ENCODE results near the gene IRF8. TPM values are rescaled to one million over a fixed set of nuclear protein-coding genes. Genes with fewer than 3 reads are reported as not detected.

The IRF8 gene
- total and polyA plus RNA-seq, 2 donors (not counting 1 experiment from before 2014, with no cell fraction given) = 0.14 TPM; not detected in 1

- no peaks in the 10 kb centered on the region for H3K79me2 ChIP-seq (ENCODE audit: control insufficient read depth, insufficient read depth, low read length)
- H3K27ac ChIP-seq (ENCODE audit: insufficient read depth, low read length) = no peak overlapping the region
- no peak overlapping the region for H3K9ac ChIP-seq (ENCODE audit: insufficient read depth, low read length)
- no peaks in the 10 kb centered on the region for H4K20me1 ChIP-seq (ENCODE audit: control insufficient read depth, extremely low read depth, insufficient read depth, low read length)
- DNase-seq (ENCODE audit: low read depth in 2 of 2) = no peak
- no peak overlapping the region for H2AFZ ChIP-seq (ENCODE audit: low read length)
- H3K9me3 ChIP-seq (ENCODE audit: control insufficient read depth, insufficient read depth, low read depth, low read length) = no peaks in the 10 kb centered on the region
- peaks cover 3% of the 10 kb centered on the region for H3K27me3 ChIP-seq (ENCODE audit: control insufficient read depth, insufficient read depth, low read length)
- no peaks in the 10 kb centered on the region for H3K36me3 ChIP-seq (ENCODE audit: control insufficient read depth, insufficient read depth, low read length)
- no peak overlapping the region for H3K4me2 ChIP-seq (ENCODE audit: extremely low read depth, insufficient read depth, low read length)
- no peaks in the 10 kb centered on the region for H3K4me1 ChIP-seq (ENCODE audit: control insufficient read depth, extremely low read depth, insufficient read depth, low read length)
- TF ChIP-seq EZH2 (IDR thresholded peaks at IDR 0.05; ENCODE audit: low read length, missing control alignments) = no peak
- TF ChIP-seq CTCF (conservative IDR thresholded peaks at IDR 0.05 in 1 of 2, IDR thresholded peaks at IDR 0.05 in 1 of 2; ENCODE audit: low read depth in 1 of 2, low read length in 2 of 2) = no peak
- no peak overlapping the region for H3K4me3 ChIP-seq (replicated peaks in 1 of 4; ENCODE audit: control extremely low read depth in 1 of 4, insufficient read depth in 1 of 4, low read depth in 3 of 4, low read length in 4 of 4)
Measured at GRCh38 chr16:85850344-85850880, 48.5 kb upstream of the IRF8 start.

GRCh38 chr16:85851034-85851785 is 47.8 kb upstream of the IRF8 start:
- Histone ChIP-seq H3K4me1 (ENCODE audit: control insufficient read depth, extremely low read depth, insufficient read depth, low read length) (no peaks in the 10 kb centered on the region), H3K9ac (ENCODE audit: insufficient read depth, low read length) (no peak overlapping the region), H4K20me1 (ENCODE audit: control insufficient read depth, extremely low read depth, insufficient read depth, low read length) (no peaks in the 10 kb centered on the region), H3K4me2 (ENCODE audit: extremely low read depth, insufficient read depth, low read length) (no peak overlapping the region), H3K9me3 (ENCODE audit: control insufficient read depth, insufficient read depth, low read depth, low read length) (no peaks in the 10 kb centered on the region), H3K27ac (ENCODE audit: insufficient read depth, low read length) (no peak overlapping the region), H3K79me2 (ENCODE audit: control insufficient read depth, insufficient read depth, low read length) (no peaks in the 10 kb centered on the region), H2AFZ (ENCODE audit: low read length) (no peak overlapping the region), H3K27me3 (ENCODE audit: control insufficient read depth, insufficient read depth, low read length) (peaks cover 3% of the 10 kb centered on the region), H3K4me3 (replicated peaks in 1 of 4; ENCODE audit: control extremely low read depth in 1 of 4, insufficient read depth in 1 of 4, low read depth in 3 of 4, low read length in 4 of 4) (no peak overlapping the region), H3K36me3 (ENCODE audit: control insufficient read depth, insufficient read depth, low read length) (no peaks in the 10 kb centered on the region)
- DNase-seq (ENCODE audit: low read depth in 2 of 2) = no peak
- TF ChIP-seq CTCF (conservative IDR thresholded peaks at IDR 0.05 in 1 of 2, IDR thresholded peaks at IDR 0.05 in 1 of 2; ENCODE audit: low read depth in 1 of 2, low read length in 2 of 2) = no peak
- TF ChIP-seq EZH2 (IDR thresholded peaks at IDR 0.05; ENCODE audit: low read length, missing control alignments) = no peak

DNA sequence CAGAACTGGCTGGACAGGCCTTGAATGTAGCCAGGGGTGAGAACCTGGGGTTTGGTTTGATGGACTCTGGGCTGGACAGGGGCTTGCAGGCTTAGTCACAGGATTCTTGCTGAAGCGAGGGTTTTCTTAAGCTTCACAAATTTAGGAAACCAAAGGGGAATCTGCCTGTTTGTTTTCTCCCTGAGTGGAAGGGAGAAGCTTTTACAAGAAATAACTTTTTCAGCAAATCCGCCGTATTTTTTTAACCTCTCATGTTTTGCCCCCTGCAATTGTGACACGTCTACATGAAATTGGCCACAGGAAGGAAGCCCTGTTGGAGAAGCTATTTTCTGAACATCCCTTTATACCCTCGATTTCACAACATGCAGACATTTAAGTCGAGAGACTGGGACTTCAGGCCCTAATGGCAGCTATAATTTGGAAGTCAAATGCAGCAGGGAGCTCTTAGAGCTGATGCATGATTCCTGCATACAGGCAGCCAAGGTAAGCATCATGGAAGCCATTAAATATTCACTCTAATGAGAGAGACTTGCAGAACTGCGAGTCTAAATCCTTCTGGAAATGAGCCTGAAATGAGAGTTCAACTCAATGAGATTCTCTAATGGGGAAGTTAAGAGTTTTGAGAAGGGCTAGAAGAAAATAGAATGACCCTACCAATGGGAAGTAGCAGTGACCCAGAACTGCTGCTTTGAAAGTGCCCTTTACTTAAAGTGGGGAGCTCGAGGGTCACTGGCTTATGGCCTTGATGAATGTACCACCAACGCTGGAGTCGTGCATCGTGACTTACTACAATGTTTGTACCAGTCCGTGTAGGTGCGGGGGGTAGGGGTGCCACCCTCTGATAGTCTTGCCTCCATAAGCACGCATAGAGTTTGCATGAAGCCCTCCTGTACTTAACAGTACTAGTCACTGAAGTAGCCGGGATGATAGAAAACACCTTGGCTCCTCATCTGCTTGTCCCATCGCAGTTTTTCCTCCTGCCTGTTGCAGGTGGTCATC is 45.1 kb upstream of the IRF8 start:
- Histone ChIP-seq H3K79me2 (ENCODE audit: control insufficient read depth, insufficient read depth, low read length) (no peaks in the 10 kb centered on the region), H3K36me3 (ENCODE audit: control insufficient read depth, insufficient read depth, low read length) (no peaks in the 10 kb centered on the region), H3K4me2 (ENCODE audit: extremely low read depth, insufficient read depth, low read length) (no peak overlapping the region), H3K27me3 (ENCODE audit: control insufficient read depth, insufficient read depth, low read length) (peaks cover 3% of the 10 kb centered on the region), H3K9ac (ENCODE audit: insufficient read depth, low read length) (no peak overlapping the region), H2AFZ (ENCODE audit: low read length) (no peak overlapping the region), H3K27ac (ENCODE audit: insufficient read depth, low read length) (no peak overlapping the region), H3K4me3 (replicated peaks in 1 of 4; ENCODE audit: control extremely low read depth in 1 of 4, insufficient read depth in 1 of 4, low read depth in 3 of 4, low read length in 4 of 4) (no peak overlapping the region), H3K9me3 (ENCODE audit: control insufficient read depth, insufficient read depth, low read depth, low read length) (no peaks in the 10 kb centered on the region), H4K20me1 (ENCODE audit: control insufficient read depth, extremely low read depth, insufficient read depth, low read length) (no peaks in the 10 kb centered on the region), H3K4me1 (ENCODE audit: control insufficient read depth, extremely low read depth, insufficient read depth, low read length) (no peaks in the 10 kb centered on the region)
- DNase-seq (ENCODE audit: low read depth in 2 of 2) = no peak
- no peak for TF ChIP-seq EZH2 (IDR thresholded peaks at IDR 0.05; ENCODE audit: low read length, missing control alignments)
- TF ChIP-seq CTCF (conservative IDR thresholded peaks at IDR 0.05 in 1 of 2, IDR thresholded peaks at IDR 0.05 in 1 of 2; ENCODE audit: low read depth in 1 of 2, low read length in 2 of 2) = no peak
